K562 treated with DMSO at 1 percent for 24 hours (cell line): ENCODE measurements around the gene PDHB. TPM values are rescaled to one million over a fixed set of nuclear protein-coding genes. Genes with fewer than 3 reads are reported as not detected.

Experiments
- total RNA-seq: library from RNA; unstranded; fragments of 300-600 nt; gene quantifications from 2 replicates; pipeline ENCODE4 v1.2.3, GENCODE V29; 2022; ENCODE audit warnings: low read depth; ENCODE audit not compliant: insufficient read depth

Gene PDHB
- total RNA-seq: 54.9 and 56.2 TPM in 2 replicates

DNA sequence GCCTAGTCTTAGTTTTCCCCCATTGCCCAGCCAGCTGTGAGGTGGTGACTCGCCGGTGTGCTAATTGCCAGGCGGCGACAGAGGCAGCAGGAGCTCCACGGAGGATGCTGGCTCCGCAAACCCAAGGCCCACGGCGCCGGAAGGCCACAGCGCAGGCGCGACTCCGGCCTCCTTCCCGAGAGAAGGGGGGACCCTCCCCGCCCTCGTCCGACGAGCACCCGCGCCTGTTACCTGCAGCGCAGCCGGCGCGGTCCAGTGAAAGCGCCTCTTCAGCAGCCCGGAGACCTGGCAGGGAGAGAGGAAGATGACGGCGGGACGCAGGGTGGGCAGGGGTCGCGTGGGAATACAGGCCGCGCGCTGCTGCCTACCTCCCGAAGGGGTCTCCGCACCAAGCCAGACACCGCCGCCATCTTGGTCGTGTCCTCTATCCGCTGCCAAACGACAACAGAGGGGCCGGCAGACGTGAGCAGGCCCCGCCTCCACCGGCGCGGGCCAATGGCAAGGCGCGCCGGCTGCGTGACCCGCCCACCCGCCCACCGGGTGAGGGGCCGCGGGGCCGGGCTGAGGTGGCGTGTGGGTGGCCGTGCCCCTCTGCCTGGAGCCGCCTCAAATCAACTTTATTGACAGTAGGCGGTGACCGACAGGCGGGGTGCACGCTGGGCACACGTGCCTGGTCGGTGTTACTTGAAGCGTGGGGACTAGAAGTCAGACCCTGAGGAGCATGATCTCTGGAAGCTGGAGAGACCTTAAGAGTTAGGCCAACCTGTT, at the start of gene PDHB:
PDHB (minus strand) TSS at position 433 of the 768 bp plus-strand sequence; CDS start at position 410, 23 bp downstream.

Other genes starting within 250 kb of the PDHB start
- not detected in 2 replicates for gene DNASE1L3, start 222.9 kb downstream of the PDHB start, total RNA-seq
- gene ABHD6, start 196.0 kb downstream of the PDHB start, total RNA-seq: 5.0 and 5.1 TPM in 2 replicates
- gene RPP14, start 127.6 kb downstream of the PDHB start, total RNA-seq: 4.3 and 5.9 TPM in 2 replicates
- 3.8 and 5.0 TPM in 2 replicates for gene HTD2, start 127.3 kb downstream of the PDHB start, total RNA-seq
- 14.9 and 17.0 TPM in 2 replicates for gene PXK, start 100.9 kb downstream of the PDHB start, total RNA-seq
- gene KCTD6, start 58.3 kb upstream of the PDHB start, total RNA-seq: 3.5 TPM in 2 replicates
- 0.75 TPM in 1 of 2 replicates, not detected in the other for gene ACOX2, start 103.4 kb upstream of the PDHB start, total RNA-seq
- gene FAM107A, start 143.6 kb upstream of the PDHB start, total RNA-seq: not detected in 2 replicates
- not detected in 2 replicates for gene FAM3D, start 232.9 kb upstream of the PDHB start, total RNA-seq